A549 (cell line): ENCODE measurements around the gene KATNIP. TPM values are rescaled to one million over a fixed set of nuclear protein-coding genes. Genes with fewer than 3 reads are reported as not detected.

Source experiments
- ATAC-seq, 2 experiments: fragments of 200-7000 bp in 1 of 2; fragments of >200 bp in 1 of 2; cut with Nextera tagmentation in 1 of 2; cut with Tn5 transposase in 1 of 2; 3 replicates each; pipeline versions ENCODE4 v1.8.0 to v1.9.1; 2018 to 2020; ENCODE audit warnings: mild to moderate bottlenecking in 1 of 2, moderate library complexity in 1 of 2
- CTCF ChIA-PET: fragments of 300-600 bp; sonication (Branson Sonifier 250); formaldehyde crosslinking; extraction: SDS; loops from one replicate; lab custom pipeline; 2021; ENCODE audit warnings: antibody characterized with exemption, inconsistent platforms; lab: Yijun Ruan, JAX
- POLR2A ChIA-PET: fragments of 350-600 bp; formaldehyde crosslinking; extraction: SDS; loops from one replicate; lab custom pipeline; 2021; ENCODE audit warnings: antibody characterized with exemption, inconsistent platforms; lab: Yijun Ruan, JAX
- DNase-seq, 2 experiments: peaks; one replicate each; pipeline versions ENCODE4 v3.0.0 to v3.0.0-alpha.2; 2011 to 2016; ENCODE audit warnings: low read depth in 1 of 2, low spot score in 1 of 2
- FAIRE-seq: peaks from 2 replicates; lab custom pipeline; 2011; peaks lifted over from hg19 to GRCh38; lab: Jason Lieb, UNC
- H3K27ac ChIP-seq, 2 experiments: fragments of >200 bp; sonication (Bioruptor Twin); formaldehyde crosslinking; 3 replicates each; pipeline ENCODE4 v1.5.1; 2016 to 2017
- H3K4me1 ChIP-seq: fragments of >200 bp; sonication (Bioruptor Twin); formaldehyde crosslinking; 3 replicates; pipeline ENCODE4 v1.6.1; 2016
- H3K4me2 ChIP-seq: fragments of >200 bp; sonication (Bioruptor Twin); formaldehyde crosslinking; 3 replicates; pipeline ENCODE4 v1.6.1; 2016
- H3K4me3 ChIP-seq: fragments of >200 bp; sonication (Bioruptor Twin); formaldehyde crosslinking; 3 replicates; pipeline ENCODE4 v1.5.1; 2016
- H3K9me3 ChIP-seq: fragments of >200 bp; sonication (Bioruptor Twin); formaldehyde crosslinking; 3 replicates; pipeline ENCODE4 v1.6.1; 2016
- BHLHE40 ChIP-seq: IDR thresholded peaks from 2 replicates; pipeline ENCODE4 v1.6.1; 2012; ENCODE audit warnings: low read depth, low read length, inconsistent platforms
- CHD2 ChIP-seq: fragments of 150-350 bp; IDR thresholded peaks from 2 replicates; pipeline ENCODE4 v1.6.1; 2014; ENCODE audit warnings: low read length; ENCODE audit not compliant: partially characterized antibody
- EHF ChIP-seq: fragments of 250-450 bp; sonication (Bioruptor Pico); IDR thresholded peaks from 2 replicates; pipeline ENCODE4 v1.5.0; 2020; ENCODE audit warnings: mild to moderate bottlenecking
- FOSL2 ChIP-seq, 2 experiments: fragments of 450-650 bp in 1 of 2; fragments of >200 bp in 1 of 2; sonication (Bioruptor Twin) in 1 of 2; formaldehyde crosslinking; IDR thresholded peaks; 2 replicates each; pipeline versions ENCODE4 v1.5.0 to v1.6.1; 2016 to 2020; ENCODE audit warnings: mild to moderate bottlenecking in 1 of 2, moderate library complexity in 1 of 2
- HDAC2 ChIP-seq: fragments of 200-600 bp; sonication (generic); IDR thresholded peaks from 2 replicates; pipeline ENCODE4 v1.6.1; 2016
- HOXA7 ChIP-seq: fragments of 250-450 bp; sonication (Bioruptor Pico); IDR thresholded peaks from 2 replicates; pipeline ENCODE4 v1.5.0; 2020; ENCODE audit warnings: mild to moderate bottlenecking, moderate library complexity
- KDM1A ChIP-seq: fragments of 200-600 bp; sonication (generic); IDR thresholded peaks from 2 replicates; pipeline ENCODE4 v1.6.1; 2016; ENCODE audit warnings: low read depth, mild to moderate bottlenecking
- MAFK ChIP-seq: fragments of 450-650 bp; IDR thresholded peaks from 2 replicates; pipeline ENCODE4 v1.6.1; 2014; ENCODE audit not compliant: partially characterized antibody
- MAZ ChIP-seq: fragments of 150-350 bp; IDR thresholded peaks from 2 replicates; pipeline ENCODE4 v1.6.1; 2014; ENCODE audit warnings: antibody characterized with exemption, low read depth, low read length, borderline replicate concordance
- MYC ChIP-seq: IDR thresholded peaks from 2 replicates; pipeline ENCODE4 v1.6.1; 2012; ENCODE audit warnings: mild to moderate bottlenecking, inconsistent platforms, low read length, improper control_type of control experiment, borderline replicate concordance
- NFE2L2 ChIP-seq: fragments of 150-350 bp; conservative IDR thresholded peaks from 2 replicates; pipeline ENCODE4 v1.6.1; 2014; ENCODE audit warnings: low read length
- PHF8 ChIP-seq: fragments of 200-600 bp; sonication (generic); IDR thresholded peaks from 2 replicates; pipeline ENCODE4 v1.6.1; 2016; ENCODE audit warnings: low read depth, mild to moderate bottlenecking, antibody characterized with exemption, moderate library complexity, borderline replicate concordance
- POLR2A ChIP-seq: IDR thresholded peaks from 2 replicates; pipeline ENCODE4 v1.6.1; 2012; ENCODE audit warnings: mild to moderate bottlenecking, low read length
- POLR2AphosphoS2 ChIP-seq: conservative IDR thresholded peaks from 2 replicates; pipeline ENCODE4 v1.6.1; 2012; ENCODE audit warnings: low read length, improper control_type of control experiment, inconsistent platforms
- RAD21 ChIP-seq, 2 experiments: fragments of >200 bp in 1 of 2; sonication (Bioruptor Twin) in 1 of 2; formaldehyde crosslinking in 1 of 2; IDR thresholded peaks in 1 of 2; conservative IDR thresholded peaks in 1 of 2; 2 replicates in 1 of 2; 3 replicates in 1 of 2; pipeline ENCODE4 v1.6.1; 2012 to 2018; ENCODE audit warnings: inconsistent platforms in 1 of 2
- SREBF2 ChIP-seq: fragments of 450-650 bp; IDR thresholded peaks from 2 replicates; pipeline ENCODE4 v1.6.1; 2014; ENCODE audit warnings: mild to moderate bottlenecking, moderate library complexity
- ZC3H11A ChIP-seq: fragments of 450-650 bp; IDR thresholded peaks from 2 replicates; pipeline ENCODE4 v1.6.1; 2014; ENCODE audit warnings: antibody characterized with exemption, mild to moderate bottlenecking
- ZFP36 ChIP-seq: fragments of 450-650 bp; IDR thresholded peaks from 2 replicates; pipeline ENCODE4 v1.6.1; 2014; ENCODE audit warnings: borderline replicate concordance; ENCODE audit not compliant: partially characterized antibody
- WGBS: methylation state at CpG from one replicate; pipeline ENCODE4 v1.1.6; 2017; ENCODE audit errors: missing lambda C conversion rate; 5-methylcytosine and 5-hydroxymethylcytosine counted together
- polyA plus RNA-seq, 4 experiments: library from polyadenylated mRNA; depleted of rRNA in 3 of 4; stranded (reverse); fragments of >200 nt; fragmentation: RNase III in 1 of 4; extraction: RNeasy Plus Mini Kit Qiagen cat#74134 plus additional on column Dnase treatment in 1 of 4; gene quantifications; 2 replicates in 3 of 4; 3 replicates in 1 of 4; pipeline ENCODE4 v1.2.3, GENCODE V29; 2011 to 2017
- TF ChIP-seq, protein P1 (sequence below): fragments of >200 bp; sonication (Bioruptor Twin); formaldehyde crosslinking; IDR thresholded peaks from 2 replicates; pipeline ENCODE4 v1.6.1; 2016
- TF ChIP-seq, protein P2 (sequence below): fragments of 150-350 bp; IDR thresholded peaks from 2 replicates; pipeline ENCODE4 v1.6.1; 2014; ENCODE audit warnings: low read depth, mild to moderate bottlenecking, low read length
- TF ChIP-seq, protein P3 (sequence below): fragments of >200 bp; sonication (Bioruptor Twin); formaldehyde crosslinking; IDR thresholded peaks from 3 replicates; pipeline ENCODE4 v1.6.1; 2016

Gene KATNIP
- polyA plus RNA-seq, 2 of the 4 experiments (the other 2 are of a cell fraction): 12.8 to 27.1 TPM

DNA sequence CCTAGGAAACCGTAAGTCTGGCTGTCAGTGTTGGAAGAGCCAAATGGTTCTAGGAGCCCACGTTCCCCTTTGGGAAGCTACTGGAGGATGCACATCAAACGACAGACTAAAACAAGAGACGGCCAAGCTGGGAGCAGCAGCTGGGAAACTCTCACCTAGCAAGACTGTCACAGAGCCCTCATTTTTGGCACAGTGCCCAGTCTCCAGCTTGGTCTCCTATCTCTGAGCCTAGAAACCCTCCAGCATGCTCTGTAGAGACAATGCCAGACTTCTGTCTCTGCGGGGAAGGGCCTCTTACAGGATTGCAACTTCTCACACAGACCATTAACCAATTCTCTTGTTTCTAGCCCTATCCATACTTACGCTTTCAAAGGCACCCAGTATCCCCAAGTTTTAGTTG is 23.8 kb upstream of the KATNIP start:
- TF ChIP-seq MAFK (no peak), ZC3H11A (no peak), RAD21 (conservative IDR thresholded peaks at IDR 0.05 in 1 of 2, IDR thresholded peaks at IDR 0.05 in 1 of 2) (no peak), SREBF2 (no peak), POLR2A (no peak), POLR2AphosphoS2 (no peak), MAZ (no peak), HOXA7 (CRISPR knock-in tag) (no peak)
- TF ChIP-seq, protein P1, sequence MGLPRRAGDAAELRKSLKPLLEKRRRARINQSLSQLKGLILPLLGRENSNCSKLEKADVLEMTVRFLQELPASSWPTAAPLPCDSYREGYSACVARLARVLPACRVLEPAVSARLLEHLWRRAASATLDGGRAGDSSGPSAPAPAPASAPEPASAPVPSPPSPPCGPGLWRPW: no peak
- TF ChIP-seq, all 56 proteins: peak for 0
- ATAC-seq (no peak), FAIRE-seq (no peak), DNase-seq (peak in 1 of 2 experiments; percentile 13)
- Histone ChIP-seq H3K4me1 (no peaks in the 10 kb centered on the region), H3K27ac (no peak overlapping the region), H3K4me3 (no peak overlapping the region), H3K4me2 (no peak overlapping the region), H3K9me3 (no peaks in the 10 kb centered on the region)
- ChIA-PET CTCF (interaction anchor here (4.2 kb wide), 1 partner anchor 10 kb away, joined by 22 read pairs; no protein-coding TSS in a partner anchor), POLR2A (no interaction called here)
- WGBS: 95% methylated on average over 6 of the region's 6 CpGs

DNA sequence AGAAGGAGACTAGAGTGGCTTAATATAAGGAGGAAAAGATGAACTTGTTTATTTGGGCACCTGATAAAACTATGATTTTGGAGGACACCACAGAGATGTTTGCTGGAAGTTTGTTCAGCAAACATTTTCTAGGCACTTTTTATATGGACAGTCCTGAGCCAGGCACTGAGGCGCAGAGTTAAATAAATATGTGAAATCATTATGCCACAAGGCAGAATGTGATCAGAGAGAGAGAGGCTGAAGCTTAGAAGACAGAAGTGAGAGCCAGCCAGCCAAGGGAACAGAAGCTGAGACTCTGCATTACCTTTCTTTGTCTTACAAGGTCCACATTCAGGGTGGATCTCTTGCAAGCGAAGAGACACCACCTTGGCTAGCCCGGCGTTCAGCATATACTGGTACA is 21.6 kb upstream of the KATNIP start:
- POLR2A ChIA-PET: no interaction called here
- Histone ChIP-seq H3K9me3 (no peaks in the 10 kb centered on the region), H3K4me2 (no peak overlapping the region), H3K4me3 (no peak overlapping the region), H3K4me1 (no peaks in the 10 kb centered on the region), H3K27ac (no peak overlapping the region)
- DNase-seq (no peak), FAIRE-seq (no peak), ATAC-seq (no peak)
- CTCF ChIA-PET: interaction anchor here (1.2 to 4.2 kb wide), 2 partner anchors 12 to 293 kb away, joined by 4 to 22 read pairs; no protein-coding TSS in a partner anchor
- 95% methylated on average over 4 of the region's 4 CpGs for WGBS
- no peak for TF ChIP-seq ZFP36
- TF ChIP-seq RAD21 (conservative IDR thresholded peaks at IDR 0.05 in 1 of 2, IDR thresholded peaks at IDR 0.05 in 1 of 2): no peak
- TF ChIP-seq BHLHE40: no peak
- TF ChIP-seq POLR2A: no peak
- TF ChIP-seq, protein P2, sequence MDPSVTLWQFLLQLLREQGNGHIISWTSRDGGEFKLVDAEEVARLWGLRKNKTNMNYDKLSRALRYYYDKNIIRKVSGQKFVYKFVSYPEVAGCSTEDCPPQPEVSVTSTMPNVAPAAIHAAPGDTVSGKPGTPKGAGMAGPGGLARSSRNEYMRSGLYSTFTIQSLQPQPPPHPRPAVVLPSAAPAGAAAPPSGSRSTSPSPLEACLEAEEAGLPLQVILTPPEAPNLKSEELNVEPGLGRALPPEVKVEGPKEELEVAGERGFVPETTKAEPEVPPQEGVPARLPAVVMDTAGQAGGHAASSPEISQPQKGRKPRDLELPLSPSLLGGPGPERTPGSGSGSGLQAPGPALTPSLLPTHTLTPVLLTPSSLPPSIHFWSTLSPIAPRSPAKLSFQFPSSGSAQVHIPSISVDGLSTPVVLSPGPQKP: no peak
- no peak for TF ChIP-seq MYC
- TF ChIP-seq KDM1A: no peak
- TF ChIP-seq POLR2AphosphoS2: no peak
- TF ChIP-seq CHD2: no peak
- no peak for TF ChIP-seq EHF (CRISPR knock-in tag)
- TF ChIP-seq FOSL2 (IDR thresholded peaks at IDR 0.05): no peak
- TF ChIP-seq FOSL2 (CRISPR knock-in tag; IDR thresholded peaks at IDR 0.05): no peak

- no peak overlapping the region for H3K4me3 ChIP-seq
- ATAC-seq (no peak), FAIRE-seq (no peak), DNase-seq (no peak)
- ChIA-PET CTCF (no interaction called here), POLR2A (interaction anchor here (1.3 kb wide), 1 partner anchor 20 kb away, joined by 3 read pairs; the partner anchor contains the start of gene KATNIP)
- no peak overlapping the region for H3K27ac ChIP-seq
- TF ChIP-seq, protein P3, sequence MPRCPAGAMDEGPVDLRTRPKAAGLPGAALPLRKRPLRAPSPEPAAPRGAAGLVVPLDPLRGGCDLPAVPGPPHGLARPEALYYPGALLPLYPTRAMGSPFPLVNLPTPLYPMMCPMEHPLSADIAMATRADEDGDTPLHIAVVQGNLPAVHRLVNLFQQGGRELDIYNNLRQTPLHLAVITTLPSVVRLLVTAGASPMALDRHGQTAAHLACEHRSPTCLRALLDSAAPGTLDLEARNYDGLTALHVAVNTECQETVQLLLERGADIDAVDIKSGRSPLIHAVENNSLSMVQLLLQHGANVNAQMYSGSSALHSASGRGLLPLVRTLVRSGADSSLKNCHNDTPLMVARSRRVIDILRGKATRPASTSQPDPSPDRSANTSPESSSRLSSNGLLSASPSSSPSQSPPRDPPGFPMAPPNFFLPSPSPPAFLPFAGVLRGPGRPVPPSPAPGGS: no peak
- TF ChIP-seq NFE2L2 (no peak), MAZ (no peak), PHF8 (no peak), HDAC2 (no peak)
- WGBS: 78% methylated on average over 6 of the region's 6 CpGs
- H3K4me2 ChIP-seq: no peak overlapping the region
- no peaks in the 10 kb centered on the region for H3K9me3 ChIP-seq
- no peaks in the 10 kb centered on the region for H3K4me1 ChIP-seq
These were observed 20.0 kb upstream of the KATNIP start for GRCh38 chr16:27529962-27530361.
